OCI-LY7 (cell line): ENCODE measurements around the gene FUNDC1. TPM values are rescaled to one million over a fixed set of nuclear protein-coding genes. Genes with fewer than 3 reads are reported as not detected.
"Not testable (repeated sequence)": the region's sequence is repeated elsewhere in the genome, so short reads cannot be mapped to it uniquely, and the experiment has no call there.

Source experiments
- BruUV-seq: library from RNA; stranded (reverse); fragments of 400-500 nt; replicated peaks from 2 replicates; lab custom pipeline; 2021; lab: Mats Ljungman, UMichigan
- CTCF ChIA-PET: fragments of 300-600 bp; sonication (Branson Sonifier 250); formaldehyde crosslinking; loops from one replicate; lab custom pipeline; 2022; ENCODE audit warnings: antibody characterized with exemption; ENCODE audit not compliant: unreplicated experiment; lab: Charles Lee
- POLR2A ChIA-PET: fragments of 300-600 bp; sonication (Branson Sonifier 250); formaldehyde crosslinking; loops from one replicate; lab custom pipeline; 2022; ENCODE audit warnings: antibody characterized with exemption; lab: Charles Lee
- DNase-seq: peaks from one replicate; pipeline ENCODE4 v3.0.0-alpha.2; 2015; ENCODE audit warnings: low spot score
- H2AFZ ChIP-seq: fragments of 200-600 bp; sonication (generic), shearing (Covaris generic); 2 replicates; pipeline ENCODE4 v1.6.1; 2014; ENCODE audit warnings: mild to moderate bottlenecking, antibody characterized with exemption, low read length, moderate library complexity
- H3K27ac ChIP-seq: fragments of 200-600 bp; sonication (generic); 2 replicates; pipeline ENCODE4 v1.5.1; 2014; ENCODE audit warnings: mixed run types, low read depth, mild to moderate bottlenecking, moderate library complexity, low read length, inconsistent platforms; ENCODE audit not compliant: poor library complexity, severe bottlenecking
- H3K36me3 ChIP-seq: fragments of 200-600 bp; sonication (generic); 2 replicates; pipeline ENCODE4 v1.6.1; 2014; ENCODE audit warnings: mild to moderate bottlenecking, antibody characterized with exemption, low read length, moderate library complexity, mixed read lengths; ENCODE audit not compliant: insufficient read depth
- H3K4me1 ChIP-seq: fragments of 200-600 bp; sonication (generic); 2 replicates; pipeline ENCODE4 v1.5.1; 2014; ENCODE audit warnings: mild to moderate bottlenecking, low read length; ENCODE audit not compliant: insufficient read depth, poor library complexity, severe bottlenecking
- H3K4me2 ChIP-seq: fragments of 200-600 bp; sonication (generic); 2 replicates; pipeline ENCODE4 v1.6.1; 2014; ENCODE audit warnings: mild to moderate bottlenecking, low read length
- H3K4me3 ChIP-seq: fragments of 200-600 bp; sonication (generic); 2 replicates; pipeline ENCODE4 v1.5.1; 2014; ENCODE audit warnings: mild to moderate bottlenecking, low read depth, low read length; ENCODE audit not compliant: poor library complexity, severe bottlenecking
- H3K79me2 ChIP-seq: fragments of 200-600 bp; sonication (generic); 2 replicates; pipeline ENCODE4 v1.6.1; 2016; ENCODE audit warnings: low read depth, mild to moderate bottlenecking, low read length, moderate library complexity, mixed read lengths; ENCODE audit not compliant: insufficient read depth
- H3K9me2 ChIP-seq: fragments of 200-600 bp; sonication (generic); 2 replicates; pipeline ENCODE4 v1.6.1; 2016; ENCODE audit warnings: mild to moderate bottlenecking, low read length, mixed read lengths; ENCODE audit not compliant: insufficient read depth
- H3K9me3 ChIP-seq: fragments of 200-600 bp; sonication (generic); 2 replicates; pipeline ENCODE4 v1.6.1; 2014; ENCODE audit warnings: mild to moderate bottlenecking, mixed run types, low read length, mixed read lengths
- H4K20me1 ChIP-seq: fragments of 200-600 bp; sonication (generic); 2 replicates; pipeline ENCODE4 v1.6.1; 2014; ENCODE audit warnings: mild to moderate bottlenecking, antibody characterized with exemption, low read length, moderate library complexity, mixed read lengths; ENCODE audit not compliant: insufficient read depth
- EZH2phosphoT487 ChIP-seq: fragments of 200-600 bp; sonication (generic); IDR thresholded peaks from 2 replicates; pipeline ENCODE4 v1.6.1; 2018; ENCODE audit warnings: low read depth, borderline replicate concordance, mild to moderate bottlenecking, mixed run types, antibody characterized with exemption, low read length, moderate library complexity, mixed read lengths
- intact Hi-C: fragments of 100-400 bp; cut with micrococcal nuclease; formaldehyde crosslinking; loops from one replicate; pipeline ENCODE4 v1.10.0; 2022; ENCODE audit not compliant: unreplicated experiment
- total RNA-seq, 2 experiments: library from RNA; depleted of rRNA in 1 of 2; stranded (reverse); fragments of >200 nt in 1 of 2; shearing (Covaris generic) in 1 of 2; gene quantifications; 2 replicates each; pipeline ENCODE4 v1.2.3, GENCODE V29; 2014 to 2022
- TF ChIP-seq, protein P1 (sequence below): fragments of 200-600 bp; sonication (generic); conservative IDR thresholded peaks from 2 replicates; pipeline ENCODE4 v1.5.1; 2014; ENCODE audit warnings: mild to moderate bottlenecking, antibody characterized with exemption, low read length, moderate library complexity, mixed read lengths

Gene FUNDC1
- total RNA-seq, 2 experiments from 2014 or later: 10.2 to 13.5 TPM

DNA sequence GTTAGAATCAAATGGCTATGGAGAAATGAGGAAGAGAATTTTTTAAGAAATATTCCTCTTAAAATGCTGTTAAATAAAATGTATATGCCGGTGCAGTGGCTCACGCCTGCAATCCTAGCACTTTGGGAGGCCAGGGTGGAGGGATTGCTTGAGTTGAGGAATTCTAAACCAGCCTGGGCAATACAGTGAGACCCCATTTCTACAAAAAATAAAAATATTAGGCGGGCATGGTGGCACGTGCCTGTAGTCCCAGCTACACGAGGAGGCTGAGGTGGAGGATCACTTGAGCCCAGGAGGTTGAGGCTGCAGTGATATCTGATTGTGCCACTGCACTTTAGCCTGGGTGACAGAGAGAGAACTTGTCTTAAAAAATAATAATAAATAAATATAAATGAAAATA lies 7.9 kb upstream of the FUNDC1 start:
- Histone ChIP-seq H2AFZ (no peak overlapping the region), H3K4me2 (no peak overlapping the region), H3K4me3 (no peak overlapping the region), H3K36me3 (no peaks in the 10 kb centered on the region), H3K27ac (no peak overlapping the region), H3K4me1 (no peaks in the 10 kb centered on the region), H3K79me2 (no peaks in the 10 kb centered on the region), H4K20me1 (no peaks in the 10 kb centered on the region), H3K9me2 (no peaks in the 10 kb centered on the region), H3K9me3 (no peaks in the 10 kb centered on the region)
- BruUV-seq: no TSS peak
- intact Hi-C loops: no loop called here
- DNase-seq: no peak
- ChIA-PET CTCF (no interaction called here), POLR2A (no interaction called here)
- TF ChIP-seq, protein P1, sequence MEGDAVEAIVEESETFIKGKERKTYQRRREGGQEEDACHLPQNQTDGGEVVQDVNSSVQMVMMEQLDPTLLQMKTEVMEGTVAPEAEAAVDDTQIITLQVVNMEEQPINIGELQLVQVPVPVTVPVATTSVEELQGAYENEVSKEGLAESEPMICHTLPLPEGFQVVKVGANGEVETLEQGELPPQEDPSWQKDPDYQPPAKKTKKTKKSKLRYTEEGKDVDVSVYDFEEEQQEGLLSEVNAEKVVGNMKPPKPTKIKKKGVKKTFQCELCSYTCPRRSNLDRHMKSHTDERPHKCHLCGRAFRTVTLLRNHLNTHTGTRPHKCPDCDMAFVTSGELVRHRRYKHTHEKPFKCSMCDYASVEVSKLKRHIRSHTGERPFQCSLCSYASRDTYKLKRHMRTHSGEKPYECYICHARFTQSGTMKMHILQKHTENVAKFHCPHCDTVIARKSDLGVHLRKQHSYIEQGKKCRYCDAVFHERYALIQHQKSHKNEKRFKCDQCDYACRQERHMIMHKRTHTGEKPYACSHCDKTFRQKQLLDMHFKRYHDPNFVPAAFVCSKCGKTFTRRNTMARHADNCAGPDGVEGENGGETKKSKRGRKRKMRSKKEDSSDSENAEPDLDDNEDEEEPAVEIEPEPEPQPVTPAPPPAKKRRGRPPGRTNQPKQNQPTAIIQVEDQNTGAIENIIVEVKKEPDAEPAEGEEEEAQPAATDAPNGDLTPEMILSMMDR: no peak
- no peak for TF ChIP-seq EZH2phosphoT487

DNA sequence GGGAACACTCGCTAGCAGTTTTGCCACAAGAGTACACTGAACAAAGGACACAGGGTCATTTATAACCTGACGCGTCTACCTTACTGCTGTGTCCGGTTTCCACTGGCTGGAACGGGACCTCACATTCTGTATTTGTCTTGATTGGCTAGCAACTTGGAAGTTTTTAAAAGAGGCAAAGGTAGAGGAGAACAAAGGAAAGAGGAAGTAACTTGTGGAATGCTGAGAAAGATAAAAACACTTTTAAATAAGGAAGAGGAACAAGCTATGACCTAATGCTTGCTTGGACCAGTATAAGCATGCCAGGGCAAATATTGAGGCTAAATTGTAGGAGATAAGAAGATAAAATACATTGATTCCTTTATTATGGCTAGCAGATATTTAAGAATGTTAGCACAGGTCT lies 2.8 kb upstream of the FUNDC1 start:
- DNase-seq, H3K27ac ChIP-seq, H3K9me2 ChIP-seq, H3K4me2 ChIP-seq, CTCF ChIA-PET, H3K9me3 ChIP-seq, H3K4me3 ChIP-seq, POLR2A ChIA-PET, BruUV-seq, H3K36me3 ChIP-seq, H4K20me1 ChIP-seq, intact Hi-C loops, H2AFZ ChIP-seq: not testable (repeated sequence)
- Histone ChIP-seq H3K79me2 (peaks cover 16% of the 10 kb centered on the region), H3K4me1 (peaks cover 12% of the 10 kb centered on the region)

DNA sequence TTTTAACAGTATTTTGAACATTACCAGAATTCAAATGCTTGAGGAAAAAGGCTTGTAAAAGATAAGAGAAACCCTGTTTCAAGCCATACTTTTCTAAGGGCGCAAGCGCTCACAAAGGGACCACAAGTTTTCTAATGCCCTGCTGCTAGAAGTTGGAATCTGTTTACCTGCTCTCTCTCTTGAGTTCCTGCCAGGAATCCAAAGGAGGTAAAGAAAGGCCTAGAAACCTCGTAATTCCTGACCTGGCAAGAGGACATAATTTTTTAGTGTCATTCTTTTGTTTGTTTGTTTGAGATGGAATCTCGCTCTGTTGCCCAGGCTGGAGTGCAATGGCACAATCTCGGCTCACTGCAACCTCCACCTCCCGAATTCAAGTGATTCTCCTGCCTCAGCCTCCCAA lies 1.4 kb upstream of the FUNDC1 start:
- Histone ChIP-seq H3K79me2 (peaks cover 16% of the 10 kb centered on the region), H4K20me1 (no peaks in the 10 kb centered on the region), H2AFZ (peak overlapping the region; percentile 95; the same call in 1 of the 2 replicates), H3K4me1 (peaks cover 12% of the 10 kb centered on the region), H3K36me3 (peaks cover 4% of the 10 kb centered on the region; the same call in 1 of the 2 replicates), H3K9me2 (no peaks in the 10 kb centered on the region), H3K27ac (no peak overlapping the region), H3K9me3 (no peaks in the 10 kb centered on the region), H3K4me2 (no peak overlapping the region), H3K4me3 (no peak overlapping the region)
- no peak for TF ChIP-seq EZH2phosphoT487
- TF ChIP-seq, protein P1: no peak
- no peak for DNase-seq
- ChIA-PET CTCF (no interaction called here), POLR2A (no interaction called here)
- intact Hi-C loops: no loop called here
- no TSS peak for BruUV-seq
